DMS79 treated with DMSO at 0.1 percent for 48 hours (cell line): ENCODE data around the gene AIMP1.

Experiments
- DNase-seq: peaks from one replicate; lab custom pipeline; 2025; lab: John Stamatoyannopoulos, UW

AIMP1 gene

GRCh38 chr4:106315968-106316772 is at the start of gene AIMP1, which contains the start of gene TBCK:
AIMP1 (plus strand) TSS chr4:106316550; CDS start chr4:106325010, 8,460 bp downstream.
TBCK (minus strand) TSS chr4:106316209; CDS start chr4:106308960, 7,249 bp downstream.
- DNase-seq, result peak; percentile 75

- no peak for DNase-seq
These were observed 47.6 kb upstream of the AIMP1 start for GRCh38 chr4:106268786-106269185.

DNA sequence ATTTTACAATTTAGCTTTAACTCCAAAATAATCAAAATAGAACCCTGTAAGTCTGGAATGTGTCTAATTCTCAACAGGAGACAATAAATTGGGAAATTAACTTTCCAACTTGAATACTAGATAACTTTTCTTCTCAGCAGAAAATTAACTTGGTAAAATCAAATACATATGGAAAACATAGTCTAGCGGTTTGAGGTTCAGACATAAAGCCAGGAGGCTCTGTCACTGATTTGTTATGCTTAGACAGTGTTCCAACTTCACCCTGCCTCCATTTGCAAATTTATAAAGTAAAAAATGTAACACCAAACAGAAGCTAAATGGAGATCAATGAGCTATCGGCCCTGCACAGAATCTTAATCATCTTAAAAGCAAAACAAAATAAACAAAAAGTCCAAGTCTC is 46.6 kb upstream of the AIMP1 start:
- no peak for DNase-seq

DNA sequence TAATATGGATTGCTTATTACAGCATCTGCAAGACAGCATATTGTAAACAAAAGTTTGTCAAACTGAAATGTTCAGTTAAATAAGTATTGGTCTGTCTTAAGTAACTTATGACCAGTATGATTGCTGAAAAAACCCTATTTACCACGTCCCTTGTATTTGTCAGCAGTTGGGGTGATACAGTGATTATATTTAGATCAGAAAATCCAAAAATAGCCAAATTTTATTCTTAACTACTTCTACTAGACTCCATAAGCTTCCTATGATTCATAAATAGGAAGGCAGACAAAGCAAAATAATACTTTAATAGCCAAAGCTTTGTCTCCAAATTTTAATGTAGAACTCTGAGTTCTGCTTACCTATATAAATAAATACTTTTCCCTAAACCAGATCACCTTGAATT is 45.6 kb upstream of the AIMP1 start:
- no peak for DNase-seq

DNA sequence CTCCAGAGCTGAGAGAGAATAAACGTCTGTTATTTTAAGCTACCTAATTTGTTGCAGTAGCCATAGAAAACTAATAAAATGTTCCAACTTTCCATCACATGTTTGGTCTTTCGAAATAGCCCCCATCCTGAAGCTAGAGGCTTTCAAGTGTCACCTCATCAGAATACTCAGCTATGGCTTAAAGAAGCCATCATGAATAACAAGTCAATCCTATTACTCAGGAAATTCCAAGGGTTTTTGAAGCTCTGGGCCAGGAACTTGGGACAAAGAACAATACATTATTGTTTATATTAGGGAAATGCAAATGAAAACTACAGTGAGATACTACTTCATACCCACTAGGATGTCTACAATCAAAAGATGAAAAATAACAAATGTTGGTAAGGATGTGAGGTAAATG is 42.5 kb upstream of the AIMP1 start:
- DNase-seq, result no peak

GRCh38 chr4:106277140-106277675 is 39.1 kb upstream of the AIMP1 start:
- DNase-seq, result no peak

GRCh38 chr4:106284227-106284626 is 32.1 kb upstream of the AIMP1 start:
- no peak for DNase-seq

DNA sequence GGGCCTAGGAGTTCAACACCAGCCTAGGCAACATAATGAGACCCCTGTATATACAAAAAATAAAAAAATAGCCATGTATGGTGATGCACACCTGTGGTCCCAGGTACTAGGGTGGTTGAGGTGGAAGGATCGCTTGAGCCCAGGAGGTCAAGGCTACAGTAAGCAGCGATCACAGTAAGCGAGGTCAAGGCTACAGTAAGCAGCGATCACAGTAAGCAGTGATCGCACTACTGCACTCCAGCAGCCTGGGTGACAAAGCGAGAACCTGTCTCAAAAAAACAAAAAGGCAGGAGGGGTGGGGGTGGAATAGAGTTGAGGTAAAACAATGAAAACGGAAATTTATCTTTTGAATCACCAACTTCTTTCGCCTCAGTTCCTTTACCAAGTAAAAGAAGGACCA is 29.7 kb upstream of the AIMP1 start:
- DNase-seq, result no peak

- no peak for DNase-seq
These were observed 28.9 kb upstream of the AIMP1 start for GRCh38 chr4:106287353-106287969.

DNA sequence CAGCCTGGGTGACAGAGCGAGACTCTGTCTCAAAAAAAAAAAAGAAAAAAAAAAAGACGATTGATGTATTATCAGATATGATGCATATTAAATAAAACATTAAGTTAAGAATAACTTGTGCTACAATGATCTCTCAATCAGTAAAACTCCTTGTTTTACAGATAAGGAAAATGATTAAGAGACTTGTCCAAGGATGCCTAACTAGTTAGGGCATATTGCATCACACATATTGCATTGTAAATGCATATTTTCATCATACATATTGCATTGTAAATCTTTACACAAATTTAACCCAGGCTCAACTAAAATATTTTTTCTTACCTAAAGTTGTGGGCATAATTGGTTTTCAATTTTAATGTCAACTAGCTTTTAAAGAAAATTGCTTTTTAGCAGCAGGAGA is 26.6 kb upstream of the AIMP1 start:
- no peak for DNase-seq

DNA sequence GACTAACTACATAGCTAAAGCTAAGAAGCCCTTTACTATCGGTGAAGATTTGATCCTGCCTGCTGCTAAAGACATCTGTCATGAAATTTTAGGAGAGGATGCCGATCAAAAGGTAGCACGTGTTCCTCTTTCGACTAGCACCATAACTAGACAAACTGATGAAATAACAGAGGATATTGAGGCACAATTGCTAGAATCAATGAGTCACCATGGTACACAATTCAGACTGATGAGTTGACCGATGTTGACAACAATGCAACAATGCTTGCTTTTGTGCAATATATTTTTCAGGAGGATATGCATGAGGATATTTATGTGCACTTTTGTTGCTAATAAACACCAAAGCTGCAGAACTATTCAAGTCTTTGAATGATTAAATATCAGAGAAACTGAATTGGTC is 24.7 kb upstream of the AIMP1 start:
- no peak for DNase-seq

- no peak for DNase-seq
These were observed 22.3 kb upstream of the AIMP1 start for GRCh38 chr4:106294062-106294461.

- no peak for DNase-seq
These were observed 18.9 kb upstream of the AIMP1 start for GRCh38 chr4:106297245-106298035.

DNA sequence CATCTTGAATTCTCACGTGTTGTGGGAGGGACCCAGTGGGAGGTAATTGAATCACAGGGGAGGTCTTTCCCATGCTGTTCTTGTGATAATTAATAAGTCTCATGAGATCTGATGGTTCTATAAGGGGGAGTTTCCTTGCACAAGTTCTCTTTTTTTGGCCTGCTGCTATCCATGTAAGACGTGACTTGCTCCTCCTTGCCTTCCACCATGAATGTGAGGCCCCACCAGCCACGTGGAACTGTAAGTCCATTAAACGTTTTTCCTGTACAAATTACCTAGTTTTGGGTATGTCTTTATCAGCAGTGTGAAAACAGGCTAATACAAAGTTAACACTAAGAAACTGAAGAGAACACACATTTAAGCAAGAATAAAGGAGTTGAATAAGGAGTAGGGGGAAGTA is 16.4 kb upstream of the AIMP1 start:
- no peak for DNase-seq

- no peak for DNase-seq
These were observed 14.8 kb upstream of the AIMP1 start for GRCh38 chr4:106301393-106302061.

GRCh38 chr4:106302062-106302438 is 14.3 kb upstream of the AIMP1 start:
- no peak for DNase-seq

DNA sequence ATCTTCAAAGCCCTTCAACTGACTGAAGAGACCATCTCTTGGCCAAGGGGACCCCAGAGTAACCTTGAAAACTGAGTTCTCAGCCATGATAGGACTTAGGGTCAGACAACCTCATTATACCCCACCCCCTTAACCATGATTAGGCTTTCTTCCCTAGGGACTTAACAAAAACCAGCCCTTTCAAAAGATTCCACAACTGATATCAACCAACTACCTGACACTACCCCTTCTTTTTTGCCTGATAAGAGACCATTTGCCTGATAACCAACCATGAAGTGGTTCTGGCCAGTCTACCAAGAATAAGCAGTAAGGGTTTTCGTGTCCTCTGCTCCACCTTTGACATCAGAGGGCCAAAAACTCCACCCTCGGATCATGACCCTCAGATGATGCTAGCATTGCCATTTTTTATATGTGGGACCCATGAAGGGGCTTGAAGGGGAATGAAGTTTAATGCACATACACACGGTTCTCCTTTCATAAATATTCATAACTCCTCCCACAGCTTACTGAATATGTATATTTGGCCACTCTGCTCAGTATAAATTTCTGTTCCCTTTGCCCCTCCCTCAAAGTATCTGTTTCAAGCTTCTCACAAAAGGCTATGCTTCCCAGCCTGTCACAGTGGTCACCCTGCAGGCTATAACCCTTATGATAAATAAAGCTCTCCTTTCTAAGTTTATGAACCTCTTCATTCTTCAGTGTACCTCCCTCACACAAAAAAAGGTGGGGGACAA is 12.6 kb upstream of the AIMP1 start:
- no peak for DNase-seq

DNA sequence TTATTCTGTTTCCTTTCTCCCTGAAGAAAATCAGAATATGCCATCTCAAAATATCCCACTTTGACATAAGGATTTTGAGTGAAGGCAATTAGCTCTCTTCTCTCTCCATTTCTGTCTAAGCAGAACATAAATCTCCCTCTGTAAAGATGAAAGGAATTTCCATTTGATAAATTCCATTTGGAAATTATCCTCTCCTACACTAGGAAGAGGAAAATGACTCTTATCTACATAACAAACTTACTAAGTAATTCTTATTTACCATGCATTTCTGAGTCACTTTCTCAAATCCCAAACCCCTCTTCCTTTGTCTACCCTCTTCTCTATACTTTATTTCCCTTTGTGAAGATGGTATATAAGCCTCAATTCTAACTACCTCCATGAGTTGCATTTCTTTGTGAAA is 11.7 kb upstream of the AIMP1 start:
- no peak for DNase-seq

DNA sequence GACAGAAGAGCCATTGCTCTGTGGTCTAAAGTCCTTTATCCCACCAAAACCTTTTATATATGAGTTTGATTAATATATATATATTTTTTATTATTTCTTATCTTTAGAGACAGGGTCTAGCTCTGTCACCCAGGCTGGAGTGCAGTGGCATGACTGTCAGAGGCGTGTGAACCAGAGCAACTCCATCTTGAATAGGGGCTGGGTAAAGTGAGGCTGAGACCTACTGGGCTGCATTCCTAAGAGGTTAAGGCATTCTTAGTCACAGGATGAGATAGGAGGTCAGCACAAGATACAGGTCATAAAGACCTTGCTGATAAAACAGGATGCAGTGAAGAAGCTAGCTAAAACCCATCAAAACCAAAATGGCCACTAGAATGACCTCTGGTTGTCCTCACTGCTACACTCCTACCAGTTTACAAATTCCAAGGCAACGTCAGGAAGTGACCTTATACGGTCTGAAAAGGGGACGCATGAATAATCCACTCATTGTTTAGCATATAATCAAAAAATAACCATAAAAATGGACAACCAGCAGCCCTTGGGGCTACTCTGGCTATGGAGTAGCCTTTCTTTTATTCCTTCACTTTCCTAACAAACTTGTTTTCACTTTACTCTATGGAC is 10.8 kb upstream of the AIMP1 start:
- DNase-seq, result no peak

DNA sequence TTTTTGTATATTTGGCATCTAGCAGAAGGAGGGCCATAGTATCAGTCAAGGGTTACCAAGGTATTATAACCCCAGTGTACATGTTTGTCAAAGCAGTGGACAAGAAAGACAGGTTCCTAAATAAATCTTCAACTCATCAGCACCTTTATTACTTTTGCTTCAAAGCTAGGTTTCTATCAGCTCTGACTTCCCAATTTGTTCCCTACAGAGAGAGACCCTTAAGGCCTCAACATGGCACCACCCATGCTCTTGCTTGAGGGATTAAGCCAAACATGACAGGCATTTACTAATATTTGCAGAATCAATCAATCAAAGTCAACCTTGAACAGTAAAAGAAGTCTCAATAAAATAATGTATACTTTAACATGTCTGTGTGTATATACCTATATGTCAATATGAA is 9.8 kb upstream of the AIMP1 start:
- no peak for DNase-seq

DNA sequence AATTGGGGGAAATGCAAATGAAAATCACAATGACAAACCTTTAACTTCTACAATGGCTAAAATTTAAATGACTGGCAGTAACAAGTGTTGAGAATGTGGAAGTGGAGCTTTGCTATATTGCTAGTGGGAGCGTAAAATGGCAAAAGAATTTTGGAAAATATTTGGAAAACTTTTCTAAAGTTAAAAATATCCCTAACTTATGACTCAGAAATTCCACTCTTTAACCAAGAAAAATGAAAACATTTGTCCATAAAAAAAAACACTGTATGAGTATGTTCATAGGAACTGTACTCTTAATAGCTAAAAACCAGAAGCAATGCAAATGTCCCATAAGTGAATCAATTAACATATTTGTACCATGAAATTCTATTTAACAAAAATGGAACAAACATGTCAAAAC is 4.0 kb upstream of the AIMP1 start:
- DNase-seq, result no peak
